LNCaP clone FGC (cell line): ENCODE results near the gene GPNMB.

ENCODE experiments used
- DNase-seq: peaks from one replicate; pipeline ENCODE4 v3.0.0-alpha.2; 2011; ENCODE audit warnings: low read depth
- H3K4me3 ChIP-seq: 2 replicates; pipeline ENCODE4 v1.5.1; 2011; ENCODE audit warnings: mild to moderate bottlenecking, low read depth, low read length, control low read depth
- CTCF ChIP-seq: IDR thresholded peaks from 2 replicates; pipeline ENCODE4 v1.5.1; 2012; ENCODE audit warnings: mild to moderate bottlenecking; ENCODE audit not compliant: control insufficient read depth, insufficient read depth; ENCODE audit errors: extremely low read depth

GPNMB gene

DNA sequence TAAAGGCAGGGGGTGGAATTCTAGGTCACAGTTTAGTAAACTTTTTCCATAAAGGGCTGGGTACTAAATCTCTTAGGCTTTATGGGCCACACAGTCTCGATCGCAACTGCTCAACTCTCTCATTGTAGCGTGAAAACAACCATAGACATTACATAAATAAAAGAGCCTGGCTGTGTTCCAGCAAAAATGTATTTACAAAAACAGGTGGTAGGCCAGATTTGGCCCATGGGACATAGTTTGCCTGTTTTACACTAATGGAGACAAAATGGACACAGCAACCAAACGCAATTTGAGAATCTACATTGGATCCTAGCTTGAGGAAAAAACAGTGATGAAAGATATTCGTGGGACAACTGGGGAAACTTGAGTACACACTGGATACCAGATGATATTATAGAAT, 29.3 kb downstream of the GPNMB start:
- DNase-seq: no peak
- no peak for TF ChIP-seq CTCF
- no peak overlapping the region for H3K4me3 ChIP-seq

- no peak for DNase-seq
- TF ChIP-seq CTCF: 0 out of 2 replicates have a peak, but pooled peaks have one; percentile 7
- no peak overlapping the region for H3K4me3 ChIP-seq
Observed at GRCh38 chr7:23276376-23276775, 29.8 kb downstream of the GPNMB start.

DNA sequence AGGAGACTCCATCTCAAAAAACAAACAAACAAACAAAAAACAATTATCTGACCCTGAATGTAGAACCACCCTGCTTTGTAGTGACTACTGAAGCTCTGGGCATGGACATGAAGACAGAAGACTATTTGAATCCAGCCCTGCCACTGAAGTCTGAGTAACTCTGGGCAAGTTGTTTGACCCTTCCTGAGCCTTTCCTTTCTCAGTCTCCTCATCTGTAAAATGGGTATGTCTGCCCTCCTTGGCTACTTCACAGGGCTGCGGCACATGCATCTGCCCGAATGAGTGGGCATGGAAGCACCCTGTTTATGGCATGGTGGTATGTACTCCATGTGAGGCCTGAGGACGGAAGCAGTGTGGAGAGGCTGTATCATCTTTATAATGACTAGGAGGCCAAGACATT, 30.4 kb downstream of the GPNMB start:
- DNase-seq: no peak
- no peak for TF ChIP-seq CTCF

DNA sequence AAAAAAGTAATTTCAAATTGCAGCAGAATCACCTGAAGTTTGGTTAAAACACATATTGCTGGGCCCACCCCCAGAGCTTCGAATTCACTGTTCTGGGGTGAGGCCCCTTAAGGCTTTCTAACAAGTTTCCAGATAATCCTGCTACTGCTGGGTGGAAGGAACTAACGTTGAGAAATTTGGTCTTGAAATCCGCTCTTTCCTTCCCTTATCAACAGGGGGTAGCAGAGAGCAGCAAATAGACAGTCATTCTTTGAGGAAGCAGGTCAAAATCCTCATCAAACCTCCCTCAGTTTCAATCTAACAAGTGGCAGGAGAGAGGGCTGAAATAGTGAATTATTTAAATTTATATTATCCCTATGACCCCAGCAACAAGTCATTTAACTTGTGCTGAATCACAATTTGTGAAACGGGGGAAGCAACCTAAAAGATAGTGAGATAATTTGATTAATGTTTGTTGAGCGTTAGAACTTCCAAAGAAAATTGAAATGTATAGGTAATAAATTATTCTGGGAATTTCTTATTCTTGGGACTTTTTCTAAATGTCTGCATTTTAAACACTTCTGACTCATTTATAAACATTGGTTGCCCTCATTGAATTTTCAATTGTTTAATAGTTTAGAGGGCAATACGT, 30.9 kb downstream of the GPNMB start:
- no peak overlapping the region for H3K4me3 ChIP-seq
- DNase-seq: peak; percentile 28
- peak; percentile 91 for TF ChIP-seq CTCF

More for the DNA sequence above, 30.4 kb downstream of the GPNMB start:
- H3K4me3 ChIP-seq: no peak overlapping the region

DNA sequence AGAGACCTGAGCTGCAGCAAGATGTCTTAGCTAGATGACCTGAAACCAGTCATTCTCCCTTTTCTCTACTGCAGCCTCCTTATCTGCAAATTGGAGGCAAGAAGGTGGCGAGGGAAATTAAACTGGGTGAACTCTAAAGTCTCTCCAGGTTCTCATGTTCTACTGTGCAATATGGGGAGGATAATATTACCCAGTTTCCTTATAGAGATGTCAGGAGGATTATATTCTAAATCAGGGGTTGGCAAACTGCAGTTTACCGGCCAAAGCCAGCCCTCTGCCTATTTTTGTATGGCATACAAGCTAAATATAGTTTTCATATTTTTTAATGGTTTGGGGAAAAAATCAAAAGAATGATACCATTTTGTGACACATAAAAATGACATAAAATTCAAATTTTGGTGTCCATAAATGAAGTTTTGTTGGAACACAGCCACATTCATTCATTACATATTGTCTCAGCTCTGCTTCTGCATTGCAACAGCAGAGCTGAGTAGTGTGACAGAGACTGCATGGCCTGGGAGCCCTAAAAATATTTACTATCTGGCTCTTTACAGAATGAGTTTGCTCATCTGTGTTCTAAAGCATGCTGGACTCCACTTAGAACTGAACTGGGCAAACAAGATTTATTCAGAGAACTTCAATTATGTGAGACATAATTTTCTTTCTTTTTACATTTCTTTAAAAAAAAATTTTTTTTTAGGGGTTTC, 33.4 kb downstream of the GPNMB start:
- H3K4me3 ChIP-seq: no peak overlapping the region
- no peak for DNase-seq
- no peak for TF ChIP-seq CTCF

DNA sequence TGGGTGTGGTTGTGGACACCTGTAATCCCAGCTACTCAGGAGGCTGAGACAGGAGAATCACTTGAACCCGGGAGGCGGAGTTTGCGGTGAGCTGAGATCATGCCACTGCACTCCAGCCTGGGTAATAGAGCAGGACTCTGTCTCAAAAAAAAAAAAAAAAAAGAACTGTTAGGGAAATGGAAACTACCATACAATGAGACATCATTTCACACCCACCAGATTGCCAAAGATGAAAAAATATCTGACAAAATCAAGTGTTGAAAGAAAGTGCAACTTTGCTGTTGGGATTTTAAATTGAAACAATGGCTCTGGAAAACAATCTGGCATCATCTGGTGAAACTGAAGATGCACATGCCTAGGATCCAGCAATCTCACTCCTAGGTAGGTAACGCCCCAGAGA, 36.5 kb downstream of the GPNMB start:
- DNase-seq: no peak
- TF ChIP-seq CTCF: no peak
- H3K4me3 ChIP-seq: no peak overlapping the region
